Lower leg skin (tissue), 3 donors: ENCODE results near the gene RNASE9.
"Not testable (repeated sequence)": the region's sequence is repeated elsewhere in the genome, so short reads cannot be mapped to it uniquely, and the experiment has no call there.

Experiments used
- CTCF ChIP-seq, 3 donors: fragments of 450-650 bp; IDR thresholded peaks; one replicate each; pipeline ENCODE4 v1.5.1; 2016; ENCODE audit warnings: antibody characterized with exemption in 3 of 3, mild to moderate bottlenecking in 3 of 3, moderate library complexity in 2 of 3
- POLR2A ChIP-seq, 2 donors: fragments of 450-650 bp; IDR thresholded peaks; one replicate each; pipeline ENCODE4 v1.6.1; 2016 to 2017; ENCODE audit warnings: antibody characterized with exemption in 2 of 2, mild to moderate bottlenecking in 1 of 2, moderate library complexity in 1 of 2

GRCh38 chr14:20569865-20570264, 9.0 kb upstream of the RNASE9 start:
- TF ChIP-seq CTCF, POLR2A (IDR thresholded peaks at IDR 0.05): not testable (repeated sequence)
